Gastrocnemius medialis (tissue), 4 donors: ENCODE results near the gene GCC1. TPM values are rescaled to one million over a fixed set of nuclear protein-coding genes. Genes with fewer than 3 reads are reported as not detected.

Experiments used
- ATAC-seq, 2 donors: fragments of 150-250 bp; one replicate each; pipeline ENCODE4 v1.9.1; 2016
- DNase-seq, 2 donors: peaks; one replicate each; pipeline ENCODE4 v3.0.0-alpha.2; 2019
- H3K27ac ChIP-seq, 4 donors: fragments of 200-600 bp; sonication (generic); 1 replicate in 1 of 4; 2 replicates in 3 of 4; pipeline ENCODE4 v1.5.1; 2016 to 2018; ENCODE audit warnings: mild to moderate bottlenecking in 2 of 4, moderate library complexity in 1 of 4
- H3K27me3 ChIP-seq, 3 donors: fragments of 200-600 bp; sonication (generic) in 2 of 3; 1 replicate in 1 of 3; 2 replicates in 2 of 3; pipeline versions ENCODE4 v1.5.1 to v1.6.0; 2016 to 2019; ENCODE audit warnings: mild to moderate bottlenecking in 1 of 3, moderate library complexity in 1 of 3
- H3K36me3 ChIP-seq, 2 donors: fragments of 200-600 bp; sonication (generic) in 1 of 2; one replicate each; pipeline ENCODE4 v1.5.1; 2017 to 2018
- H3K4me1 ChIP-seq, 2 donors: fragments of 200-600 bp; sonication (generic) in 1 of 2; one replicate each; pipeline ENCODE4 v1.5.1; 2016 to 2017; ENCODE audit warnings: mild to moderate bottlenecking in 2 of 2
- H3K4me3 ChIP-seq, 4 donors: fragments of 200-600 bp; sonication (generic) in 3 of 4; 1 replicate in 1 of 4; 2 replicates in 3 of 4; pipeline ENCODE4 v1.5.1; 2016 to 2019; ENCODE audit warnings: mild to moderate bottlenecking in 2 of 4
- H3K9me3 ChIP-seq, 3 donors: fragments of 200-600 bp; sonication (generic) in 2 of 3; 1 replicate in 1 of 3; 2 replicates in 2 of 3; pipeline ENCODE4 v1.5.1; 2016 to 2019
- POLR2A ChIP-seq, 2 donors: fragments of 450-650 bp; IDR thresholded peaks; one replicate each; pipeline ENCODE4 v1.6.1; 2017; ENCODE audit warnings: antibody characterized with exemption in 2 of 2, mild to moderate bottlenecking in 2 of 2, moderate library complexity in 2 of 2
- in situ Hi-C, 4 donors: fragments of 200-750 bp; cut with MboI; loops; one replicate each; pipeline versions ENCODE4 v1.15.0 to v1.8.0; 2017; ENCODE audit warnings: low sequenced_read_pairs in 4 of 4
- intact Hi-C: fragments of 100-400 bp; cut with DNase I; formaldehyde crosslinking; loops from one replicate; pipeline ENCODE4 v1.15.1; 2023; ENCODE audit warnings: low total_unique reads
- total RNA-seq, 4 donors: library from RNA; depleted of rRNA; stranded (reverse); fragments of >200 nt; gene quantifications; one replicate each; pipeline versions ENCODE4 v1.1.0 to v1.2.3, GENCODE V29; 2016
- TF ChIP-seq, protein P1 (sequence below), 5 experiments: fragments of 450-650 bp in 3 of 5; fragments of 200-600 bp in 2 of 5; sonication (generic) in 2 of 5; IDR thresholded peaks in 4 of 5; conservative IDR thresholded peaks in 1 of 5; 1 replicate in 4 of 5; 2 replicates in 1 of 5; pipeline ENCODE4 v1.5.1; 2016 to 2019; ENCODE audit warnings: antibody characterized with exemption in 5 of 5, mild to moderate bottlenecking in 3 of 5, moderate library complexity in 3 of 5

GCC1 gene
- total RNA-seq, 4 donors from 2014 or later, result 12.3 to 17.9 (median 15.4) TPM

DNA sequence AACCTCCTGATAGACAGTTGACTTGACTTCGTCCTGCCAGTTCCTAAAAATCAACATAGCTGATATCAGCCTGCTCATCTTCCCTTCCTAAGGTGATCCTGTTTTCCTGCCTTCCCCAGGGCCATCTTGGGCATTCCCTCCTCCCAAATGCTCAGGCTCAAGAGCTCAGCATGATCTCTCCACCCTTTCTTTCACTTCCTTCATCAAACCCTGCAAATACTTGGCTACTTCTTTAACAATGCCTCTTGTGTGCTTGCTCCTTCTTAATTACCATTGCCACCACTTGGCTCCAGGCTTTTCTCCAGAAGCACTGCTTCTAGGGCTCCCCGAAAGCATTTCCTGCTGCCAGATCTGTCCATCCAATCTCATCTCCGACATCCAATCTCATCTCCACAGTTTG is 15.5 kb upstream of the GCC1 start:
- no peaks in the 10 kb centered on the region for H3K27me3 ChIP-seq
- H3K27ac ChIP-seq, result no peak overlapping the region
- in situ Hi-C loops, result no loop called here
- TF ChIP-seq POLR2A (IDR thresholded peaks at IDR 0.05), result no peak
- TF ChIP-seq, protein P1, sequence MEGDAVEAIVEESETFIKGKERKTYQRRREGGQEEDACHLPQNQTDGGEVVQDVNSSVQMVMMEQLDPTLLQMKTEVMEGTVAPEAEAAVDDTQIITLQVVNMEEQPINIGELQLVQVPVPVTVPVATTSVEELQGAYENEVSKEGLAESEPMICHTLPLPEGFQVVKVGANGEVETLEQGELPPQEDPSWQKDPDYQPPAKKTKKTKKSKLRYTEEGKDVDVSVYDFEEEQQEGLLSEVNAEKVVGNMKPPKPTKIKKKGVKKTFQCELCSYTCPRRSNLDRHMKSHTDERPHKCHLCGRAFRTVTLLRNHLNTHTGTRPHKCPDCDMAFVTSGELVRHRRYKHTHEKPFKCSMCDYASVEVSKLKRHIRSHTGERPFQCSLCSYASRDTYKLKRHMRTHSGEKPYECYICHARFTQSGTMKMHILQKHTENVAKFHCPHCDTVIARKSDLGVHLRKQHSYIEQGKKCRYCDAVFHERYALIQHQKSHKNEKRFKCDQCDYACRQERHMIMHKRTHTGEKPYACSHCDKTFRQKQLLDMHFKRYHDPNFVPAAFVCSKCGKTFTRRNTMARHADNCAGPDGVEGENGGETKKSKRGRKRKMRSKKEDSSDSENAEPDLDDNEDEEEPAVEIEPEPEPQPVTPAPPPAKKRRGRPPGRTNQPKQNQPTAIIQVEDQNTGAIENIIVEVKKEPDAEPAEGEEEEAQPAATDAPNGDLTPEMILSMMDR (IDR thresholded peaks at IDR 0.05 in 4 of 5, conservative IDR thresholded peaks at IDR 0.05 in 1 of 5), result no peak
- ATAC-seq, result no peak
- intact Hi-C loops, result no loop called here
- H3K4me1 ChIP-seq, result no peaks in the 10 kb centered on the region
- no peak for DNase-seq
- no peaks in the 10 kb centered on the region for H3K9me3 ChIP-seq
- no peak overlapping the region for H3K4me3 ChIP-seq
- H3K36me3 ChIP-seq, result no peaks in the 10 kb centered on the region

DNA sequence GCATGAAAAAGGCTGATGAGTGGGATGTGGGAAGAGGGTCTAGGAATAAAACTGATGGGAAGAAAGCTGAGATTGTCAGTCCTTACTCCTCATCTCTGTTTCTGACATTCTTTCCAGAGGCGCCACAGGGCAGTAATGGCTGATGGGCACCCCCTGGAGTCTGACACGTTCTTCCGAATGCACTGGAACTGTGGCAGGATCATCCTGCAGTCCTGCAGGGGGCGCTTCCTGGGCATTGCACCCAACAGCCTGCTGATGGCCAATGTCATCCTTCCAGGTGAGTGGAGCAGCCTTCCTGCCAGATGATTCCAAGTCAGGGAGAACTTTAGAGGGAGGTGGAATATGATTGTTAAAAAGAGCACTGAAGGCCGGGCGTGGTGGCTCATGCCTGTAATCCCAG is 12.9 kb upstream of the GCC1 start:
- Histone ChIP-seq H3K36me3 (no peaks in the 10 kb centered on the region), H3K9me3 (no peaks in the 10 kb centered on the region), H3K27me3 (no peaks in the 10 kb centered on the region), H3K4me3 (no peak overlapping the region), H3K4me1 (no peaks in the 10 kb centered on the region), H3K27ac (no peak overlapping the region)
- in situ Hi-C loops (loop anchor here in 2 of 4 donors (10.0 to 25.0 kb wide), 2 partner anchors 46 to 211 kb away; partner anchors contain the start of gene ZNF800 (in 1 of the 2)), intact Hi-C loops (no loop called here)
- ATAC-seq (no peak), DNase-seq (no peak)
- no peak for TF ChIP-seq POLR2A (IDR thresholded peaks at IDR 0.05)
- TF ChIP-seq, protein P1 (IDR thresholded peaks at IDR 0.05 in 4 of 5, conservative IDR thresholded peaks at IDR 0.05 in 1 of 5), result no peak

DNA sequence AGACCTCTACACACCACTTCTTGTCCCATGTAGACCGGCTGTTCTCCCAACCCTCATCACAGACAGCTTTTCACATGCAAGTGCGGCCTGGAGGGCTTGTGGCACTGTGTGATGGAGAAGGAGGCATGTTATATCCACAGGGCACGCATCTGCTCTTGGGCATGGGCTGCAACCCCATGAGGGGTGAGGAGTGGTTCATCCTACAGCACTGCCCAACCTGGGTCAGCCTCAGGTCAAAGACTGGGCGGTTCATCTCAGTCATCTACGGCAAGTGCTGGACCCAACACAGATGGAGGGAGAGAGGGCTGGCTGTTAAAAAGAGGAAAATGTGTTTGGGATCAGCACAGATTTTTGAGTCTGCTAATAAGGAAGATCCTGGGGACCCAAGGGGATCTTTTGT is 10.3 kb upstream of the GCC1 start:
- in situ Hi-C loops (loop anchor here in 2 of 4 donors (10.0 to 25.0 kb wide), 2 partner anchors 49 to 208 kb away; partner anchors contain the start of gene ZNF800 (in 1 of the 2)), intact Hi-C loops (no loop called here)
- ATAC-seq (no peak), DNase-seq (no peak)
- H3K27ac ChIP-seq, result no peak overlapping the region
- no peaks in the 10 kb centered on the region for H3K27me3 ChIP-seq
- H3K36me3 ChIP-seq, result peaks cover 0 to 13% of the 10 kb centered on the region in 2 donors
- H3K9me3 ChIP-seq, result no peaks in the 10 kb centered on the region
- H3K4me1 ChIP-seq, result no peaks in the 10 kb centered on the region
- no peak overlapping the region for H3K4me3 ChIP-seq
- no peak for TF ChIP-seq POLR2A (IDR thresholded peaks at IDR 0.05)
- TF ChIP-seq, protein P1 (IDR thresholded peaks at IDR 0.05 in 4 of 5, conservative IDR thresholded peaks at IDR 0.05 in 1 of 5), result no peak

DNA sequence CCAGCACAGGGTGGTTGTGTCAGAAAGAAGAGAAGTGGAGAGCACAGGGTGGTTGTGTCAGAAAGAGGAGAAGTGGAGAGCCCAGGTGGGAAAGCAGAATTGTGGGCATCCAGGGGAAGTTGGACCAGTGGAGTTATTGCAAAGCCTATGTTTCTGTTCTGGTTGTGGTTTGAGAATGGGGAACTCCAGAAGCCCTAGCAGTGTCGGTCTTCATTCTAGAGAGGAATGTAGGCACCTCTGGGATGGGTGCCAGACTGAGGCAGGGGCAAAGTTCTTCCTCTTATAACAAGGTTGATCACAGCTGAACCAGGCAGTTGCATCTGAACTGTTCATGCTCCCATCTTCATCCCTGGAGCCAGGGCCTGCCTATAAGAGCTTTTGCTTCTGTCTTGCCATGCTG is 9.1 kb upstream of the GCC1 start:
- H3K27ac ChIP-seq, result no peak overlapping the region
- peaks cover 4% of the 10 kb centered on the region in 2 donors for H3K4me1 ChIP-seq
- peaks cover 0 to 23% of the 10 kb centered on the region in 2 donors for H3K36me3 ChIP-seq
- TF ChIP-seq, protein P1 (IDR thresholded peaks at IDR 0.05 in 4 of 5, conservative IDR thresholded peaks at IDR 0.05 in 1 of 5), result no peak
- H3K27me3 ChIP-seq, result no peaks in the 10 kb centered on the region
- H3K9me3 ChIP-seq, result no peaks in the 10 kb centered on the region
- ATAC-seq (no peak), DNase-seq (no peak)
- intact Hi-C loops, result no loop called here
- H3K4me3 ChIP-seq, result no peak overlapping the region
- in situ Hi-C loops, result loop anchor here in 2 of 4 donors (10.0 to 25.0 kb wide), 2 partner anchors 50 to 207 kb away; partner anchors contain the start of gene ZNF800 (in 1 of the 2)

DNA sequence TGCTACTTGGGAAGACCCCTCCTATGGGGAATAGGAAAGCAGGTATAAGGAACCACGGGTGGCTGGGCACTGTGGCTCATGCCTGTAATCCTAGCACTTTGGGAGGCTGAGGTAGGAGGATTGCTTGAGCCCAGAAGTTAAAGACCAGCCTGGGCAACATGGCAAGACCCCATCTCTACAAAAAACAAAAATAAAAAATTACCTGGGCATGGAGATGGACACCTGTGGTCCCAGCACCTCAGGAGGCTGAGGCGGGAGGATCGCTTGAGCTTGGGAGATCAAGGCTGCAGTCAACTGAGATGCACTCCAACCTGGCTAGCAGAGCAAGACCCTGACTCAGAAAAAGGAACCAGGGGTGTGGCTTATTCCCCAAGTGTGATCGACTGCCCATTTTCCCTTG is 7.2 kb upstream of the GCC1 start:
- in situ Hi-C loops (loop anchor here in 2 of 4 donors (10.0 to 25.0 kb wide), 2 partner anchors 52 to 205 kb away; partner anchors contain the start of gene ZNF800 (in 1 of the 2)), intact Hi-C loops (no loop called here)
- DNase-seq, result no peak
- Histone ChIP-seq H3K27me3 (no peaks in the 10 kb centered on the region), H3K36me3 (peaks cover 0 to 23% of the 10 kb centered on the region in 2 donors), H3K4me3 (no peak overlapping the region), H3K9me3 (no peaks in the 10 kb centered on the region), H3K4me1 (peaks cover 13 to 15% of the 10 kb centered on the region in 2 donors), H3K27ac (no peak overlapping the region)
- no peak for TF ChIP-seq POLR2A (IDR thresholded peaks at IDR 0.05)
- TF ChIP-seq, protein P1 (IDR thresholded peaks at IDR 0.05 in 4 of 5, conservative IDR thresholded peaks at IDR 0.05 in 1 of 5), result no peak
- ATAC-seq, result no peak
